ENCODE results near the gene COL25A1.
"Not testable (repeated sequence)": the region's sequence is repeated elsewhere in the genome, so short reads cannot be mapped to it uniquely, and the experiment has no call there.

The COL25A1 gene

DNA sequence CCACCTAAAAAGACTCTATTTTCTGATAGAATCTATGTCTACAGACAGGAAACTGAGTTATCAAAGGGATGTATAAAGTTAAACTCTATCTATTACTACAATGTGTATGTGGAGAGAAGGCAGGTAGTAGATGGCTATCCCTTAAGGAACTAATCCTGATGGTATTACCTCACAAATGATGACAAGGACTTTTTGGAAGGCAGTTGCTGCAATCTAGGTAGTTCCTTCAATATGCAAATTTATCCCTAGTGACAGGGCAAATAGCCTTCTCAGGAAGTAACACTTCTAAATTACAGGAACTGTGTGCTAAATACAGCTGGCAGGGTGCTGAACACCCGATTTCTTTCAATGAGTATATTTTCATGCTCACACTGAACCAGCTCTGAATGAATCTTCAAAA lies 177.4 kb downstream of the COL25A1 start:
- no peak for DNase-seq (ENCODE audit: low read depth in 2 of 2)

DNA sequence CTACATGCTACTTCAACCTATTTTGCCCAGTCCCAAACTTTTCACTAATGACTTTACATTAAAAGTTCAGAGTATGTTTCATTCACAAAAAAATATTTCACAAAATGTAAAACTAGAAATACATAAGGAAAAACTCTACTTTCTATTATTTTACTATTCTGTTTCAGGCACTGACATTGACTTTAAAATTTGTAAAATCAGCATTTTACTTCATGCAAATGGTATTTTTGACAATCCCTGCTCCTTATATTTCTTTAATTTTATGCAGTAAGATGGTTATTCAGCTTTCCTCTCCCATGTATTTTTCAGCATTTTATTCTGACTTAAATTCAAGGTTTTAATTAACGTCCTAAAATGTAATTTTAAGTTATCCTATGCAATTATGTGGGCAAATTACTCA lies 178.5 kb downstream of the COL25A1 start:
- DNase-seq (ENCODE audit: low read depth in 2 of 2) = no peak

DNA sequence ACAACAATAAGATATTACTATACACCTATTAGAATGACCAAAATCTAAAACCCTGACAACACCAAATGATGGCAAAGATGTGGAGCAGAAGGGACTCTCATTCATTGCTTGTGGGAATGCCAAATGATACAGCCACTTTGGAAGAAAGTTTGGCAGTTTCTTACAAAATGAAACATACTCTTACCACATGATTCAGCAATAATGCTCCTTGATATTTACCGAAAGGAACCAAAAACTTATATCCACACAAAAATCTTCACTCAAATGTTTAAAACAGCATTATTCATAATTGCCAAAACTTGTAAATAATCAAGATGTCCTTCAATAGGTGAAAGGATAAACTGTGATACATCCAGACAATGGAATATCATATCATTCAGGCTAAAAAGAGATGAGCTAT lies 180.9 kb downstream of the COL25A1 start:
- no peak for DNase-seq (ENCODE audit: low read depth in 2 of 2)

DNA sequence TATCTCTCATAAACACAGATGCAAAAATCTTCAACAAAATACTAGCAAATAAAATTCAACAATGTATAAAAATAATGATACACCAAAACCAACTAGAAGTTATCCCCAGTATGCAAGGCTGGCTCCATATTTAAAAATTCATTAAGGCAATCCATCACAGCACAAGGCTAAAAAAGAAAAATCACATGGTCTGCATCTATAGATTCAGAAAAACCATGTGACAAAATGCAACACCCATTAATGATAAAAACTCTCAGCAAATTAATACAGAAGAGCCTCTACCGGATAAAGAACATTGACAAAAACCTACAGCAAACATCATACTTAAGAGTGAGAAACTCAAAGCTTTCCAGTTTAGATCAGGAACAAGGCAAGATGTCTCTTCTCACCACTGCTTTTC lies 182.6 kb downstream of the COL25A1 start:
- no peak for DNase-seq (ENCODE audit: low read depth in 2 of 2)

DNA sequence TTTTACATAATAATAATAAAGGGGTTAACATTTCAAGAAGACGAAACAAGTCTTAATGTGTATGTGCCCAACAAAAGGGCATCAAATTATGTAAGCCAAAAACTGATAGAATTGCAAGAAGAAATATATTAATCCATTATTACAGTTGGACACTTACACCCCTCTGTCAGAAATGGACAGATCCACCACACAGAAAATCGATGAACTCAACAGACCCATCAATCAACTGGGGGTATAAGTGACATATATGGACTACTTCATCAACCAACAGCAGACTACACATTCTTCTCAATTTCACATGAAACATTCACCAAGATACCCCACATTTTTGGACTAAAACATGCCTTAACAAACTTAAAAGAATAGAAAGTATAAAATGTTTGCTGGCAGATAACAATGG lies 183.8 kb downstream of the COL25A1 start:
- no peak for DNase-seq (ENCODE audit: low read depth in 2 of 2)

DNA sequence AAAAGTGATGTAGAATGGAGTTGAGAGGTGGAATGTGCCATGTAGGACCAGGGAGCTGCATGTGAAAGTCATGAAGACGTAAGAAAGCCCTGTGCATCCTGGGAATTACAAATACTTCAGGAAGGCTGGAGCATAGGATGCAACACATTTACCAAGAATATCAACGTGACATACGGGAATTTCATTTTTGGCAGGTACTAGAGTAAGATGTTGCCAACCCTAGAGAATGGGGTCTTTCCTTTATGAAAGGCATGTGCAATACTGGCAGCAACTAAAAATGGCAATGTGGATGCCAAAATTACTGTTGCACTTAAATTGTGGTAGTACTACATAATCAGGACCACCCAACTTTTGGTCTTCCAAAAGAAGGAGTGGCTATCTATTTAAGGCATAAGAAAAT lies 188.0 kb downstream of the COL25A1 start:
- DNase-seq (ENCODE audit: low read depth in 2 of 2) = no peak

DNA sequence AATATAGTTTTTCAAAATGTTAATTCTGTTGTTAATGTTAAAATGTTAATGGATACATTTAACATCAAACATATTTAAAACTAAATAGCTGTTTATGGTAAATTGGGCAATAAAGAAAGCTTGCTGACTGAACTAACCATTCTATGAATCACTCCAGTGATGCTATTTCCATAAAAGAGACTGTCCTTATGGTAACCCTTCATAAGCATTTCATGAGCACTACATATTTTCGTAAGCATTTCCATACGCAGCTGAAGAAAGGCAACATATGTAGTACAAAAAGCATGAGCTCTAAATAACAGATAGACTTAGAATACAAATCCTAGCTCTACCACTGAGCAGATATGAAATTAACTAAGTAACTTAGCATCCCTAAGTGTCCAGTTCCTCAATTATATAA lies 188.9 kb downstream of the COL25A1 start:
- no peak for DNase-seq (ENCODE audit: low read depth in 2 of 2)

DNA sequence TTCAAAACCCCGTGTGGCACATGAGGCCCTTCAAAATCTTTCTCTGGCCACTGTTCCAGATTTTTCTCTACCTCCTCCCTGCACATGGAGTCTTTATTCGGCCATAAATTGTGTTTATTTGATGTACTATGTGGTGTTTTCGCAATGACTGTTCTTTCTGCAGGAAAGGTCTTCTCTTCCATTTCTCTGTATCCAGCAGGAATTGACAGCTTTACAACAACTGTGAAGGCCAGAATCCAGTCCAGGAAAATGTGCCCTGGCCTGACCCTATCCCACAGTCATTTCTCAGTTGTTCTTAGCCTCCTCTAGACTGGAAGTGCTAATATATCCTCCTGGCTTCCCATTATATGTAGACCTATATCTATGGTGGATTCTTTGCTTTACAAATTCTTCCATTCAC lies 191.4 kb downstream of the COL25A1 start:
- DNase-seq (ENCODE audit: low read depth in 2 of 2) = no peak

DNA sequence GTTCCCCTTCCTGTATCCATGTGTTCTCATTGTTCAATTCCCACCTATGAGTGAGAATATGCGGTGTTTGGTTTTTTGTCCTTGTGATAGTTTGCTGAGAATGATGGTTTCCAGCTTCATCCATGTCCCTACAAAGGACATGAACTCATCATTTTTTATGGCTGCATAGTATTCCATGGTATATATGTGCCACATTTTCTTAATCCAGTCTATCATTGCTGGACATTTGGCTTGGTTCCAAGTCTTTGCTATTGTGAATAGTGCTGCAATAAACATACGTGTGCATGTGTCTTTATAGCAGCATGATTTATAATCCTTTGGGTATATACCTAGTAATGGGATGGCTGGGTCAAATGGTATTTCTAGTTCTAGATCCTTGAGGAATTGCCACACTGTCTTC lies 194.2 kb downstream of the COL25A1 start:
- not testable (repeated sequence) for DNase-seq (ENCODE audit: low read depth in 2 of 2)

DNA sequence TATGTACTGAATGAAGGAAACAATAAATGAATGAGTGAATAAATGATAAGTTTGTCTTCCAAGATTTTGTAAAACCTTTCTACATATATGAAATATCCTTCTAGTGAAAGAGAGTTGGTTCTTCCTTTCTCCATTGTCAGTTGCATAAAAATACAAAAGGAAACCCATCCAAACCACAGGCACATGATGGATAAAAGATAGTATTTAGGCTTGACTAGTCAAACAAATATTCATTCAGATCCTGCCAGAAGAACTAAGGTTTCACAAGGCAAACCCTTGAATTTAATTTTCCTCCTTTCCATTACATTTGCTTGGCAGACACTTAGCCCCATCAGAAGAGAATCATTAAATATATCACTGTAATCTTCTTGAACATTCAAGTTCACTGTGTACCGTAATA lies 208.4 kb downstream of the COL25A1 start:
- no peak for DNase-seq (ENCODE audit: low read depth in 2 of 2)

DNA sequence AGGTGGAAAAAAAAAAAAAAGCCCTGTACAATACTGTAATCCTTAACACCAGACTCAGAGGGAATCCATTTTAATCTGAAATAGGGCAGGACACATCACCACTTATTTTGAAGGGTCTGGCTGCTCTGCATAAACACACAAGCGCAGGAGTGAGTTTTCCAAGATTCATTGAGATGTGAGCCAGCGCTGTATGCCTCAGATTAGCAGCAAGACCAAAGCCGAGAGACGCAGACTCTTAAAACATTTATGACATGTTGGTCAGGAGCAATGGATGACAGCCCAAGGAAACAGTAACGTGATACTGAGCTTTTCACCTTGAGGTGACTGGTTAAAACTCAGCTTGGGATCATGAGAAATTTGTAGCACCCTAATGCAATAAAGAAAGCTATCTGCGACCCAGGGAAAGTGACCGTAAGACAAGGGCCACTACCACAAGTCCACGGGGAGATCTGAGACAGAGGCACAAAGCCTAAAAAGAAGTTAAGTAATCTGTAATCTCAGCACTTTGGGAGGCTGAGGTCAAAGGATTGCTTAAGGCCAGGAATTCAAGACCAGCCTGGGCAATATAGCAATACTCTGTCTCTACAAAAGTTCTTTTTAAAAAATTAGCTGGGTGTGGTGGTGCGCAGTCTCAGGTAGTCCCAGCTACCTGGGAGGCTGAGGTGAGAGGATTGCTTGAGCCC lies 210.6 kb downstream of the COL25A1 start:
- DNase-seq (ENCODE audit: low read depth in 2 of 2) = no peak

DNA sequence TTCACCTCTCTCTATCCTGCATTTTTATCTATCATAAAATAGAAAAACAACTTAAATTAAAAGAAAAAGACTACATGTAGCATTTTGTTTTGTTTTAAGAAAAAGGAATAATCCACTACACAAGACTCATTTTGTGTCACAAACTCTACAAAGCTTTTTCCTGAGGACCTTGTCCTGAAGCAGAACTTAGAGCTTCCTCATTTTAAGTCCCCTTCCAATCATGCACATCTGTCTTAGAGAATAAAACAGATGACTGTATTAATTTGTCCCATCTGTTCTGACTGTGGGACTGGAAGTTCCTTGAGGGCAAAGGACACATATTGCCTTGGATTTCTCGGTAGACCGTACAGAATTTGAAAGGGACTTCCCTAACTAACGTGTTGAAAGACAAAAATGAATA lies 218.5 kb downstream of the COL25A1 start:
- no peak for DNase-seq (ENCODE audit: low read depth in 2 of 2)

DNA sequence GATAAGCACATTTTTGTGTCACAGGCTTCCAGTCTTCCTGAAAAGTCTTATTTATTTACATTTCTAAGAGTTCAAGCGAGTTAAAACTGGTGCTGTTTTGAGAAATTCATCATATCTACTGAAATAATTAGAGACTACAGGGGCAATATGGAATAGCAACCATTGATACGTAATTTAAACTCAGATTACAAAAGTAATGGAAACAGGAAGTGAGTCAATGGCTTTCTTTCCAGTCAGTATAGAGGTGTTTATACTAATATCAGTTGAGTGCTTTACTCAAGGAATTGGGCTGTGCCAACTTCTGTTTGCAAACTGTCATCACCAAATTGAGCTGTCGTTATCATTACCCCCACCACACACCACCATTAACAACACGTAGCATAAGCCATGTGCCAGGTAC lies 222.7 kb downstream of the COL25A1 start:
- DNase-seq (ENCODE audit: low read depth in 2 of 2) = no peak

DNA sequence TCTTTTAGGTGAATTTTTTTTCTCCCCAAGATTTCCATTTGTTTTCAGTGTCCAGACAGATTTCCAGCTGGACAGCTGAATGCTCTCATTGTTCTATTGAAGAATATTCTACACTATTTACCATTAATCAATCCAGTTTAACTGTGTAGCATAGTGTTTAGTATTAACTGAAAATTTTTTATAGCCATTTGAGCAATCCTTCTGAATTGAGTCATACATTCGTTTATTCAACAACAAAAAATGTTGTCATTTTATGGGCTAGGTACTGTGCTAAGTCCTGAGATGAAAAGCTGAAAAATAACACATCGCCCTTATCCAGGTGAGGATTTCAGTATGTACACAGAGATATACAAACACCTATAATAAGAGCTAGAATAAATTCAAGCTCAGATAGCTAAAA lies 223.3 kb downstream of the COL25A1 start:
- no peak for DNase-seq (ENCODE audit: low read depth in 2 of 2)

DNA sequence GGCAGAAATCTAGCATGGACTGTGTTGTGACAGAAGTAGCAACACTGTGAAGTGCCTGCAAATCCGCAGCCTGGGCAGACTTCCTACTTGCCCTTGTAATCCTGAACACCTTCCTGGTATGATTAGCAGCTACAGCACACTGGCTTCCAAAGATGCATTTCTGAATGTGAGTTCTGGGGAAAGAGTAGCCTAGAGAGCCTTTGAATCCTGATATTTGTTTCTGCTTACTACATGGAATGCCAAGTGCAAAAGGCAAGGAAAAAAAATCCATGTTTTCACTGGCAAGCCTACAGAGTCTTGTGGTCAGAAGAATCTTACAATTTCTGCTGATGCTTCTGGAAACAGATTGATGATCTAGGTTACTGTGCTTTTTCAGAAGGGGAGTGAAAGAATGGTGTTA lies 223.7 kb downstream of the COL25A1 start:
- DNase-seq (ENCODE audit: low read depth in 2 of 2) = no peak

DNA sequence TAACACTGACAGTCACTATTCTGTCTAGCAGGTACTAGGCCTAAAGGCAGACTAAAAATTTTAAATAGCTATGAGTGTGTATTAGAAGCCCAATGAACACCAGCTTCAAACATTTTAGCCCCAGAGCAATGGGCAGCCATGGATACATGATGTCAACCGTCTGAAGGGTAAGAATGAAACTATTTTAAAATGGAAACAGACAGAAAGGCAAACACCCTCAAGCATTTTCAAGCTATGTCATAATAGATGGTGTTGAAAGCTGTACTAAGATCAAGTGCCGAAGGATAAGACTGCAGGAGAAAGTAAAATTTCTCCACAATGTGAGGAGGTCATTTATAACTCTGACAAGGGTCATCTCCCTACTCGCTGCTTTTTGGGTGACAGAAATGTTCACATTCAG lies 225.0 kb downstream of the COL25A1 start:
- no peak for DNase-seq (ENCODE audit: low read depth in 2 of 2)

DNA sequence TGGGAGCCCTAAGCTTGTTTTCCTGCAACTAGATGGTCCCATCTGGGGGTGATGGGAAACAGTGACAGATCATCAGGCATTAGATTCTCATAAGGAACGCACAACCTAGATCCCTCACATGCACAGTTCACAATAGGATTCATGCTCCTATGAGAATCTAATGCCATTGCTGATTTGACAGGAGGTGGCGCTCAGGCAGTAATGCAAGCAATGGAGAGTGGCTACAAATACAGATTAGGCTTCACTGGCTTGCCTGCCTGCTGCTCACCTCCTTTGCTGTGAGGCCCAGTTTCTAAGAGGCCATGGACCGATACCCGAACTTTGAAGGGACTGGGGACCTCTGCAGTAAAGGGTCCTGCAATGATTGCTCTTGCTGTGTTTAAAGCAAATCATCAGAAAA lies 225.7 kb downstream of the COL25A1 start:
- DNase-seq (ENCODE audit: low read depth in 2 of 2) = not testable (repeated sequence)

DNA sequence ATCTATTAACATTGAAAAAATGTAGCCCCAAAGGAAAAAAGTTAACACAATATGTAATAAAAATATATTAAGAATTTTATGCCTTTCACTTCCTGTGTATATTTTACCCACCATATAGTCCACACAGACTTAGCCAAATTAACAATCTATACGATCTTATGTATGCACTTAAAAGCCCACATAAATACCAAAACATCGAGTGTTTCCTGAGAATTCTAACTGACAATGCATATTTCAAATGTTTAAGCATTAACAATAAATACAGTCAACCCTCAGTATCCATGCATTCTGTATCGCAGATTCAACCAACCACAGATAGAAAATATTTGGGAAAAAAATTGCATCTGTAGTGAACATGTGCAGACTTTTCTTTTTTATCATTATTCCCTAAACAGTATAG lies 226.8 kb downstream of the COL25A1 start:
- no peak for DNase-seq (ENCODE audit: low read depth in 2 of 2)

DNA sequence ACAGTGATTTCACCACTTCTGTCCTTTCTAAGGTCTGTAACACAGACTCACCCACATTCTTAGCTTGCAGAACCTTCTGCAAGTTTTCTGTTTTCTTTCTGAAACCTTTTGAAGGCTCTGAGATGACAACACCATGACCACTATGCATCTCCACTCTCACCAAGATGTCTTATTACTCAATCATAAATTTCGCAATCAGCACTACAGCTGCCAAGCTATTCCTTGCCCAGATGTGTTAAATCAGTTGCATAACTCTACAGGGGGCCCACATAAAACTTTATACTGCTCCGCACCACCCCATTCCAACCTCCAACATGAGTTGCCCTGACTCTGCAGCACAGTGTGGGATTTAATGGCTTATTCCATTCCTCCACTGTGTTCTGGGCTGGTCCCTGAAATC lies 229.9 kb downstream of the COL25A1 start:
- no peak for DNase-seq (ENCODE audit: low read depth in 2 of 2)

DNA sequence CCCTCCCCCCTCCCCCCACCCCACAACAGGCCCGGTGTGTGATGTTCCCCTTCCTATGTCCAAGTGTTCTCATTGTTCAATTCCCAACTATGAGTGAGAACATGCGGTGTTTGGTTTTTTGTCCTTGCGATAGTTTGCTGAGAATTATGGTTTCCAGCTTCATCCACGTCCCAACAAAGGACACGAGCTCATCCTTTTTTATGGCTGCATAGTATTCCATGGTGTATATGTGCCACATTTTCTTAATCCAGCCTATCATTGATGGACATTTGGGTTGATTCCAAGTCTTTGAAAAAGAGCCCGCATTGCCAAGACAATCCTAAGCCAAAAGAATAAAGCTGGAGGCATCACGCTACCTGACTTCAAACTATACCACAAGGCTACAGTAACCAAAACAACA lies 231.8 kb downstream of the COL25A1 start:
- not testable (repeated sequence) for DNase-seq (ENCODE audit: low read depth in 2 of 2)

DNA sequence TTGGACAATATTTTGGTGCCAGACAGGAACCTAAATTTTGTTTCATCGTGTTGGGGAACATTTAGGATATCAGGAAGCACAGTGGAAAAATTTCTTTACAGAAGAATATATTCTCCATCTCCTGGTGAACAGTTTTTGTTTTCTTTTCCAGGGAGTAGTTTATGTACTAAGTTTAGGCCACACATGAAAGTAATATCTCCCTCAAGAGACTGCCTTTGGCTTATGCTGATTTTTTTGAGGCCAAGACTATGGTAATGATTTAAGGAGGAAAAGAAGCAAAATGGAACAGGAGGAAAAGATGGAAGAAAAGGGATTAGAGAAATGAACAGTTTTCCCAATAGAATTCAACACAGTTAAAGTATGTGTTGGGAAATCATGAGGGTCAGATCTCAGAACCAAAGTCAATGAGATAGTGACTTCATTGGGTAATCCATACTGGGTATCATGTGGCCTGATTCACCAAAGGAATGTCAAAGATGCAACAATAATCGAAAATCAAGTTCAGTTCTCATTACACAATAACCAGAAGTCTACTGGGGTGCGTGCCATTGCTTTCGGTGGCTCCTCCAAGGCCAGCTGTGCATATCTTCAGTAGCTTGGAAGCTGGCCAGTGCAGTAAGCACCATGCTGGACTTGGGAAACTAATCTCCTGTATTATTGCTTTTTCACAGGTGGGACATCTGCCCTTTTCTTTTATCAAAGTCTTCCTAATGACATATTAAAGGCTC lies 234.8 kb downstream of the COL25A1 start:
- no peak for DNase-seq (ENCODE audit: low read depth in 2 of 2)

DNA sequence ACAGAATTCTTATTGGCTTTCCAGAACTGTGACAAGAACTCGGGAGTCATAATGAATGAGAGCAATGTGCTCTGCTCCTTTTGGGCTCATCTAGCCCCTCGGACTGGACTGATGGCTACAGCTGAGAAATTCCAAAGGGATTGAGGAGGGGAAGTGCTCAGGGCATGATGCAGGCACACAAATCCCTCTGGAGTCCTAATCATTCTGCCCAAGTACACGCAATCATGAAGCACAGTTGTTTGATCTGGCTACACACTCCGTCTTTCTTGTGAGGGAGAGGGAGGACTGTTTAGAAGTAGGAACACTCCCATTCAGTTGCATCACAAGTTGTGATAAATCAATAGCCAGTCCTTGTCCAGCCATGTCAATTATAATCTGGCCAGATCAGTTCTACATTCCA lies 237.5 kb downstream of the COL25A1 start:
- no peak for DNase-seq (ENCODE audit: low read depth in 2 of 2)

DNA sequence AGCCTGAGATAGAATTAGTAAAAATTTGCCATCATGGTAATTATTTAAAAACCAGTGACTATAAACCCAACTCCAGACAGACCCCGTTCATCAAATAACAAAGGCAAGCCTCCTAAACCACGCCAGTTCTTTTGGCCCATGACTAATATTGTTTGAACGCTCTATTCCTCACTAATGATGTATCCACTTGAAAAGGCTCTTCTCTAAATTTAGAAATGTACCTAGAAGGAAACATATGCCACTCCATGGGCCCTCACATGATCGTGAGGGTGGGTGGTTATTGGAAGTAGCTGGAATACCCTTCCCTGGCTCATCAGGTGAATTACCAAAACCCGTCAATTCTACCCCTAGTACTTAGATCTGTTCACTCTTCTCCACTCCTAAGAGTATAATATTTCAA lies 249.2 kb downstream of the COL25A1 start:
- DNase-seq (ENCODE audit: low read depth in 2 of 2) = no peak

DNA sequence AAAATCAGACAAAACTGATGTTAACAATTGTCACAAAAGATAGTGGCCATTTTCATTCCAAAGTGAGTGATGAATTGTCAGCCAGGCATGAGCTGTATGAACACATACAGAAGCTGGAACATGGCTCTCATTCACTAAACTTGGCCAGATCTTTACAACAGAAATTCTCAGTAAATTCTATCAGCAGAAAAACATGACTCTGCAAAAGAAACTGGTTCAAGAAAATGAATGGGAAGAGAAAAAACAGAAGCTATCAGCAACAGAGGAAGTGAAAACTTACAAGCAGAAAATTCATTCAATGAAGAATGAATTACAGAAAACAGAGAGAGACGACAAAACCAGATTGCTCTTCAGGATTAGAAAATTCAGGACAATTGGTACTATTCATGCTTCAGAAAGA lies 249.6 kb downstream of the COL25A1 start:
- DNase-seq (ENCODE audit: low read depth in 2 of 2) = no peak
